Body of pancreas (tissue), 4 donors: ENCODE data around the gene BANP. TPM values are rescaled to one million over a fixed set of nuclear protein-coding genes. Genes with fewer than 3 reads are reported as not detected.

Experiments used
- ATAC-seq: fragments of 150-250 bp; one replicate; pipeline ENCODE4 v1.9.1; 2016
- DNase-seq, 4 donors: peaks; one replicate each; pipeline ENCODE4 v3.0.0-alpha.2; 2019
- H3K27ac ChIP-seq, 4 donors: fragments of 200-600 bp; sonication (generic); 1 replicate in 3 of 4; 2 replicates in 1 of 4; pipeline versions ENCODE4 v1.5.1 to v1.6.1; 2016 to 2019; ENCODE audit warnings: mild to moderate bottlenecking in 1 of 4, mixed read lengths in 1 of 4, moderate library complexity in 1 of 4
- H3K27me3 ChIP-seq, 2 donors: fragments of 200-600 bp; sonication (generic); one replicate each; pipeline ENCODE4 v1.6.0; 2016; ENCODE audit warnings: mild to moderate bottlenecking in 1 of 2
- H3K36me3 ChIP-seq, 2 donors: fragments of 200-600 bp; sonication (generic); replicated peaks in 1 of 2; 2 replicates each; pipeline ENCODE4 v1.5.1; 2016; ENCODE audit warnings: low read depth in 2 of 2; ENCODE audit not compliant: insufficient read depth in 1 of 2
- H3K4me1 ChIP-seq: fragments of 200-600 bp; sonication (generic); one replicate; pipeline ENCODE4 v1.6.0; 2016
- H3K4me3 ChIP-seq, 2 donors: fragments of 200-600 bp; sonication (generic); 1 replicate in 1 of 2; 2 replicates in 1 of 2; pipeline ENCODE4 v1.5.1; 2016 to 2019
- H3K9me3 ChIP-seq, 3 donors: fragments of 200-600 bp; sonication (generic); 1 replicate in 2 of 3; 2 replicates in 1 of 3; pipeline ENCODE4 v1.5.1; 2016
- CTCF ChIP-seq, 7 experiments: fragments of 450-650 bp in 4 of 7; fragments of 200-600 bp in 3 of 7; sonication (generic) in 3 of 7; IDR thresholded peaks; one replicate each; pipeline ENCODE4 v1.5.1; 2016 to 2019; ENCODE audit warnings: antibody characterized with exemption in 7 of 7
- POLR2A ChIP-seq, 3 donors: fragments of 450-650 bp; IDR thresholded peaks; one replicate each; pipeline ENCODE4 v1.6.1; 2016; ENCODE audit warnings: antibody characterized with exemption in 3 of 3, mild to moderate bottlenecking in 2 of 3
- WGBS, 2 donors: methylation state at CpG; one replicate each; pipeline ENCODE4 v1.1.5; 2017; 5-methylcytosine and 5-hydroxymethylcytosine counted together
- intact Hi-C: fragments of 100-400 bp; cut with DNase I; formaldehyde crosslinking; loops from one replicate; pipeline ENCODE4 v1.15.1; 2023
- total RNA-seq, 2 donors: library from RNA; depleted of rRNA; stranded (reverse); fragments of >200 nt; gene quantifications; one replicate each; pipeline ENCODE4 v1.1.0, GENCODE V29; 2016

Gene BANP
- total RNA-seq, 2 donors from 2014 or later = 19.1 to 20.2 TPM

- H3K4me3 ChIP-seq = no peak overlapping the region
- H3K27ac ChIP-seq = no peak overlapping the region
- H3K4me1 ChIP-seq = peaks cover 4% of the 10 kb centered on the region
- no peaks in the 10 kb centered on the region for H3K27me3 ChIP-seq
- no peaks in the 10 kb centered on the region for H3K9me3 ChIP-seq
- DNase-seq (peak in 1 of 4 donors; percentile 2), ATAC-seq (no peak)
- TF ChIP-seq POLR2A (IDR thresholded peaks at IDR 0.05) = no peak
- no peak for TF ChIP-seq CTCF (IDR thresholded peaks at IDR 0.05)
- intact Hi-C loops = no loop called here
- H3K36me3 ChIP-seq = peaks cover 0 to 4% of the 10 kb centered on the region in 2 donors
- 90 to 94% methylated on average over 24 to 28 of the region's 29 CpGs for WGBS, 2 donors
Measured at GRCh38 chr16:88066680-88067529, 115.7 kb downstream of the BANP start.

GRCh38 chr16:88067530-88068411, 116.5 kb downstream of the BANP start:
- Histone ChIP-seq H3K36me3 (peaks cover 0 to 6% of the 10 kb centered on the region in 2 donors), H3K27ac (no peak overlapping the region), H3K4me1 (no peaks in the 10 kb centered on the region), H3K27me3 (no peaks in the 10 kb centered on the region), H3K9me3 (no peaks in the 10 kb centered on the region), H3K4me3 (no peak overlapping the region)
- WGBS, 2 donors = 90 to 91% methylated on average over 31 to 35 of the region's 40 CpGs
- DNase-seq = peak in 1 of 4 donors; percentile 12
- no peak for TF ChIP-seq POLR2A (IDR thresholded peaks at IDR 0.05)
- no peak for TF ChIP-seq CTCF (IDR thresholded peaks at IDR 0.05)
- intact Hi-C loops = no loop called here
- no peak for ATAC-seq

GRCh38 chr16:88068476-88069396, 117.5 kb downstream of the BANP start:
- H3K4me1 ChIP-seq = no peaks in the 10 kb centered on the region
- no peak overlapping the region for H3K4me3 ChIP-seq
- no peaks in the 10 kb centered on the region for H3K9me3 ChIP-seq
- intact Hi-C loops = no loop called here
- DNase-seq (peak in 1 of 4 donors; percentile 2), ATAC-seq (no peak)
- no peak overlapping the region for H3K27ac ChIP-seq
- H3K36me3 ChIP-seq = peaks cover 5 to 6% of the 10 kb centered on the region in 2 donors
- no peaks in the 10 kb centered on the region for H3K27me3 ChIP-seq
- TF ChIP-seq POLR2A (IDR thresholded peaks at IDR 0.05) = no peak
- no peak for TF ChIP-seq CTCF (IDR thresholded peaks at IDR 0.05)
- WGBS, 2 donors = 91 to 92% methylated on average over 19 to 27 of the region's 27 CpGs

GRCh38 chr16:88069397-88070168, 118.3 kb downstream of the BANP start:
- H3K4me3 ChIP-seq = no peak overlapping the region
- peaks cover 5 to 6% of the 10 kb centered on the region in 2 donors for H3K36me3 ChIP-seq
- intact Hi-C loops = no loop called here
- H3K9me3 ChIP-seq = no peaks in the 10 kb centered on the region
- TF ChIP-seq POLR2A (IDR thresholded peaks at IDR 0.05) = no peak
- no peak for TF ChIP-seq CTCF (IDR thresholded peaks at IDR 0.05)
- no peaks in the 10 kb centered on the region for H3K27me3 ChIP-seq
- ATAC-seq (no peak), DNase-seq (peak in 1 of 4 donors; percentile 4)
- no peak overlapping the region for H3K27ac ChIP-seq
- H3K4me1 ChIP-seq = no peaks in the 10 kb centered on the region
- WGBS, 2 donors = 88 to 92% methylated on average over 25 of the region's 25 CpGs
